Activated CD4-positive, alpha-beta T cell treated with anti-CD3 and anti-CD28 coated beads for 48 hours (primary cell): Measurements from ENCODE around the gene KIF1B.

Experiments
- DNase-seq: peaks from one replicate; pipeline ENCODE4 v3.0.0-alpha.2; 2020

Gene KIF1B

DNA sequence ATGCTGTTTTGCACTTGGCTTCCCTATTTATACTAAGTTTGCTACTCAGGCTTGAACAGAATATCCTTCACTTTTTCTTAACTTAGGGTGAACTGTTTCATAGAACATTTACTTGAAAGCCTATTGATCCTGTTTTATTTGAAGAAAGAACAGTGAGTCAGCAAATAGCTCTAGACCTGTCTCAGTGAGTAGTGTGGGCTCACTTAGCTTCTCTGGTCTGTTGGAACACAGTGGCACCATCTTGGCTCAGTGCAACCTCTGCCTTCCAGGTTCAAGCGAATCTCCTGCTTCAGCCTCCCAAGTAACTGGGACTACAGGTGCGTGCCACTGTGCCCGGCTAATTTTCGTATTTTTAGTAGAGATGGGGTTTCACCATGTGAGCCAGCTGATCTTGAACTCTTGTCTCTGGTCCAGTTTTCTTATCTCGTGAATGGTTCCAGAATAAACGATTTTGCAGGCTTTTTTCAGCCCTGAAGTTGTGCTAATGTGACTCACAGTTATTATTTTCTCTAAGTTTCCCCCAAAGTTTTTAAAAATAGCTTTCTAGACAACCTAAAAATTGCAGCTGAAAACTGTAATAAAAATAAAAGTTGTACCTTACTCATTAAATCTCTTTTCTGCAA, 76.8 kb downstream of the KIF1B start:
- no peak for DNase-seq

GRCh38 chr1:10288029-10288615, 77.8 kb downstream of the KIF1B start:
- no peak for DNase-seq

GRCh38 chr1:10291705-10292104, 81.3 kb downstream of the KIF1B start:
- no peak for DNase-seq

- DNase-seq = no peak
Measured at GRCh38 chr1:10292188-10292587, 81.8 kb downstream of the KIF1B start.

DNA sequence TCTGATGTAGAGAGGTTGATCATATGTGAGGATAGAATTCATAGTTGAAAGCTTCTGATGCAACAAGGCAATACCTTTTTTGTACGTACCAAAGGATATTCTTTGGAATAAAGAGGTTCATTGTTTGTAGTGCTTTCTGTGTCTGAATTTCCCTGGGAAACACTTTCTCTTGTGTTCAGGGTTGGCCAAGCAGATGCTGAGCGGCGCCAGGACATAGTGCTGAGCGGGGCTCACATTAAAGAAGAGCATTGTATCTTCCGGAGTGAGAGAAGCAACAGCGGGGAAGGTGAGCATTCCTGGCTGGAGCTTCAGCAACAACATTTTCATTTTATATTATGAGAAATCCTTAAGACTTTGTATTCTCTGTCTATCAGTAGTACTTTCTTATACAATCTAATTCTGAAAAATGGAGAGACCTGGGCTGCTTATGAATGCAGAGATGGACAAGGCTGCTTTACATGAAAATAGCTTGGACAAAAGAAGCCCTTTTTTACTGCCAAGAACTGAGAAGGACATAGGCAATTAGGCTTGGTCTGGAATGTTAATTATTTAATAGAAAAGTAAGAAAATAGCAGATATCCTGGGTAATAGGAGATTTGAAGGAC, 85.2 kb downstream of the KIF1B start:
- no peak for DNase-seq

DNA sequence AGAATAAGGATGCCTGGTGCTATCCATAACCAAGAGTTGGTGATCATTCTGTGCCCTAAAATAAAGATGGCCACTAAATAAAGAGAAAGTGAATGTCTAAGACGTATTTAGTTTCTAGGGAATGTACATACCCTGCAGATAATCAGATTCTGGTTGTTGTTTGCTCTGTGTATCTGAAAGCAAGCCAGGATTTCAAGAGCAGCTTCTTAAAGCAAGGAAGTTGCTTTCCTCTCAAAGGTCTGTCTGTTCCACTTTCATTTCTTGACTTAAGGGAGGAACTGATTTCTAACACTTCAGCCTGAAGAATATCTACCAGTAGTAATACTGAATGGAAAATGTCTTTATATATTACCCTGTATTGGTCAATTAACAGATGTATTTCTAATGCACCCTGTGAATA, 88.8 kb downstream of the KIF1B start:
- DNase-seq = no peak

DNA sequence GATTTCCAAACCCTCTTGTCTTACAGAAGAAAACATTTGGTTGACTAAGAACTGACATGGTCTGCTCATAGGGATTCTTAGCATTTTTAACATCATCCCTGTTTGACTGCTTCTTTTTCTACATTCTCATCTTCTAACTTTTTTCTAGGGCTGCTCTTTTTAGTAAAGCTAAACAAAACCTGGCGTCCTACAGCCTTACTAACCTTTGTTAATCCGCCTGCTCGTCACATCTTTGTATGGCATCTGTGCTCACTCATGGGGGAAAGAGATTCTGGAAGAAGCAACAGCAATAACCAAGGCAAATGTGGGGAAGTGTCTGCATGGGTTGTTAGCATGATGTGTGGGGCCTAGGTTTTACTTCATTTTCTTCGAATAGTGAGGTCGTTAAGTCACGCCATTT, 92.0 kb downstream of the KIF1B start:
- DNase-seq = no peak

GRCh38 chr1:10304295-10304694, 93.9 kb downstream of the KIF1B start:
- no peak for DNase-seq

DNA sequence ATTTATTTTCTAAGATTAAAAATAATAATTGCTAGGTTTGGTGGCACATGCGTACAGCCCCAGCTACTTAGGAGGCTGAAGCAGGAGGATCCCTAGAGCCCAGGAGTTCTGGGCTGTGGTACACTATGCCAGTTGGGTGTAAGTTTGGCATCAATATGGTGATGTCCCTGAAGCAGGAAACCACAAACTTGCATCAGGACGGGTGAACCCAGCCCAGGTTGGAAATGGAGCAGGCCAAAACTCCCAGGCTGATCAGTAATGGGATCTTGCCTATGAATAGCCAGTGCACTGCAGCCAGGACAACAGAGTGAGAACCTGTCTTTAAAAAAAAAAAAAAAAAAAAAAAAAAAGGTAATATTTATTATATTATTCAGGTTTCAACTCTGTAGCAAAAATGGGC, 96.1 kb downstream of the KIF1B start:
- DNase-seq = no peak

DNA sequence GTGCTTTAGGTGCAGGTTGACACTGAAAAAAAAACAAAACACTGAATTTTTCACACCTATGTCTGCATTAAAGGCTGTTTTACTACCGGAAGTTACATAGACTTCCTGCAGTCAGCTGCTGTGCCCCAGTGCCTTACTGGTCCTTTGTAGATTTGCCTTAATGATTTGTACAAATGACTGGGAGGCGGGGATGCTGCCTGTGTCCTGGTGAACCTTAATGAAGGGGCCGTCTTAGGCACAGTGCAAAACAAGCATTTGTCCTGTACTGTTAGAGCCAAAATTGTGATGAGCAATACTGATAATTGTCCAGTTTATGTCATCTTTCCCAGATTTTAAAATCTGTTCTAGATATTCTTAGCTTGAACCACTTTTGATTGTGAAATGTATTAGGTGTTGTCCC, 97.6 kb downstream of the KIF1B start:
- no peak for DNase-seq

- no peak for DNase-seq
Measured at GRCh38 chr1:10309243-10310011, 99.1 kb downstream of the KIF1B start.

DNA sequence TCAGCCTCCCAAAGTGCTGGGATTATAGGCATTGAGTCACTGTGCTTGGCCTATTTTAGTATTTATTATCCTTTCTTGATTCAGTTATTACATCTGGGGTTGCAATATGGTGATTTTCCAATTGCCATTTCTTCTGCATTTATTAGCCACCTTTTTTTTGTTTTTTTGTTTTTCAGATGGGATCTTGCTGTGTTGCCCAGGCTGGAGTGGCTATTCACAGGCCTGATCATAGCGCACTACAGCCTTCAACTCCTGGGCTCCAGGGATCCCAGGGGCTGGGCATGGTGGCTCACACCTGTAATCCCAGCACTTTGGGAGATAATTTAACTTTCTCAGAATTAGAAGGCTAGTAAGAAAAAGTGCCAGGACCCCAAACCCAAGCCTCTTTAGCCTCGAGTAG, 106.4 kb downstream of the KIF1B start:
- no peak for DNase-seq

GRCh38 chr1:10319750-10320149, 109.4 kb downstream of the KIF1B start:
- DNase-seq = no peak

- DNase-seq = no peak
Measured at GRCh38 chr1:10320336-10320735, 110.0 kb downstream of the KIF1B start.

GRCh38 chr1:10322821-10323220, 112.5 kb downstream of the KIF1B start:
- DNase-seq = no peak

- peak; percentile 21 for DNase-seq
Measured at GRCh38 chr1:10324627-10325026, 114.3 kb downstream of the KIF1B start.

- DNase-seq = no peak
Measured at GRCh38 chr1:10325521-10325920, 115.2 kb downstream of the KIF1B start.

DNA sequence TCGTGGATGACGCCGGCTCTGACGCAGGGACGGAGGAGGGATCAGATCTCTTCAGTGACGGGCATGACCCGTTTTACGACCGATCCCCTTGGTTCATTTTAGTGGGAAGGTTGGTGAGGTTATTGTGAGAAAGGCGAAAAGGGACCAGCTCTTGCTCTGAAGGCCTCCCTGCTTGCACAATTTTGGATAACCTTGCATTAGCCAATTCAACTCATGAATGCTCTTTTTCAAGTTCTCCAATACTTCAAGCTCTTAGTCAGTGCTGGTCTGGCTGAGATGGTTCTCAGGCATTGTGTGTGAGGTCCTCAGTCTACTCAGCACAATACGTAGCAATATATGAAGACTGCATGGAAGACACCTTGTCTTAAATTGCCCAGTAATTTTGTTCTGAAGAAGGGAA, 115.9 kb downstream of the KIF1B start:
- DNase-seq = no peak

- no peak for DNase-seq
Measured at GRCh38 chr1:10328180-10328963, 118.0 kb downstream of the KIF1B start.

- no peak for DNase-seq
Measured at GRCh38 chr1:10337436-10337835, 127.1 kb downstream of the KIF1B start.

DNA sequence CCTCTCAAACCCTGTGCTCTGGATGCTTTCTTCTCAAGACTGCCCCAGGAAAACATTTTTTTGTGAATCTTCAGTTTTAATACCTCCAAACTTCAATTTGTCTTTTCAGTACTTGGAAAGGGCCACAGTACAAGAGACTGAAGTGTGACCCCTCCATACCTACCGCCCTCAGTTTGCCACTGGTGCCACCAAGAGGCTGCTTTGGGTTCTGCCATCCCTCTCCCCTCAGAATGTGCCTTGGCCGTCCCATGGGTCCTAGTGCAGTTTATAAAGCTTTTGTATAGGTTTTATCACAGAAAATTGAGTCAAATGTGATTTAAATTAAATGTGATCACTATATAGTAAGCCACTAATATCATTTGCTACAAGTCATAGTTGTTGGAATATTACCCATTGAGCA, 127.7 kb downstream of the KIF1B start:
- peak; percentile 59 for DNase-seq

DNA sequence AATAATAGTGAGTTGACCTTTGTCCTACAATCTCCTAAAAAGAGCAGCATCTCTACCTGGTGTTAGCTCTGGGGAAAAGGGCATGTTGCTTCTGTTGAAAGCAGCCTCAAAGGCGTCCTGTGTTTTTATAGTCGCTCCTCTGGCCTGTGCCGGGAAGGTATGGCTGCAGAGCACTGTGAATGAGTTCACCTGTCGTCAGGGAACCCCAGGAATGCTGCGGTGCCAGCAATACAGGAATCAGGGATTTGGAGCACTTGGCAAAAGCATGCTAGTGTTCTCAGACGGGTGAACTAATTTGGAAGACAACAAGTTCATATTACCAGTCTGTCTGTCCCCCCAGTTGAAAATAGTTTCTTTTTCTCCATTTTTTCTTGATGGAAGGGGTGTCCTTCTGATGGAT, 128.2 kb downstream of the KIF1B start:
- DNase-seq = no peak

DNA sequence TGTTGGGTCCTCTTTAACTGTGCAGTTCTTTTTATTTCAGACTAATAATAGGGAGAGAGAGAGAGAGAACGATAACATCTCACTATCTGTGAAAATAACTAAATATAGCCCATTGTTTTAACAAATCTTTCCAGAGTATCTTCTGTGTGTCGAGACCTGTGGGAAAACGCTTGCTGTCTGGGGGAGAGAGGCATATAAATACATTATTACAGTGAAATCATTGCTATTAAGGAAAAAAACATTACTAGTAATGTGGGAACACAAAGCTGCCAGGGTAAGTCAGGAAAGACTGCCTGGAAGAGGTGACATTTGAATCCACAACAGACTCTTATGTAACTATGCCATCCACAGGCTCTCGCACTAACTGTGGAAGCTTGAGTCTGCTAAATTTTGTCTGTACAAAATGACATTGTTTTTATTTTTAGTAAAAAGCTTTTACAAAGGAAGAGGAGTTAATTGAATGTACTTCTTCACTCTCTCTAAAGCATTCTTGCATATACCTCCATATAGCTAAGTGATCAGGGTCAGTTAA, 128.7 kb downstream of the KIF1B start:
- no peak for DNase-seq
